NCI-H82 treated with DMSO at 0.1 percent for 48 hours (cell line): ENCODE measurements around the gene TUBA3C.
"Not testable (repeated sequence)": the region's sequence is repeated elsewhere in the genome, so short reads cannot be mapped to it uniquely, and the experiment has no call there.

Source experiments
- DNase-seq: peaks from one replicate; lab custom pipeline; 2025; ENCODE audit not compliant: unreplicated experiment; lab: John Stamatoyannopoulos, UW

The TUBA3C gene

DNA sequence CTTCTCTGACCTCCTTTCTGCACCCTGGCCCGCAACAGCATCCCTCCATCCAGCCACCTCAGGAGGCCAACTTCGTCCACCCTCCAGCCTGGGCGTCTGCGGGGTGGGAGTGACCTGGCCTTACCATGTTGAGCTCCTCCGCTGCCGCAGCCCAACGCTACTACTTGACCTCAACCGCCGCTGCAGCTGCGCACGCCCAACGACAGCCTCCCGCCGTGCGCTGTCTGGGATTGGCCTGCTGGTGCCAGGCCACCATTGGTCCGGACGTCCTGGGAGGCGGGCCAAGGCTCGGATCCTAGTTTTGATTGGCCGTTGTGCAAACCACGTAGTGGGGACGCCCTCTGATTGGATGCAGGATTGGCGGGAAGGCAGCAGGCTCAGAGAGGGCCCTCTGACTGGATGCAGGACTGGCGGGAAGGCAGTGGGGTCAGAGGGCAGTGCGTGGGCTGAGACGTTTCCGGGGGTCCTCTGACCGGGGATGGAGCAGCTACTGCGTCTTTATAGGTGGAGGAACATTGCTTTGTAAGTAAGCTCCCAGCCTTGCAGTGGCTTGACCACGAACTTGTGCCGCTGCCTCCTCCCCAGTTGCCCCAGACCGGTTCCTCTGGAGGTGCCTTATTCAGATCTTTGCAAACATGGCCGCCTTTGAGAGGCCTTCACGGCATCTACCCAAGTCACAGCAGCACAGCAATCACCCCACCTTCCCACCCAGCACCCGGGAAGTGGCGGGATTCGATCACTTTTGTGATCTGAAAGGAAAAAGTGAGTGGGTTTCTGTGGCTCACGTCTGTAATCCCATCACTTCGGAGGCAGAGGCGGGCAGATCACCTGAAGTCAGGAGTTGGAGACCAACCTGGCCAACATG is at the start of gene TUBA3C:
Gene TUBA3C (minus strand): TSS at position 204 of the 865 bp plus-strand sequence. CDS start 77 bp downstream, at position 127.
- DNase-seq = no peak

DNA sequence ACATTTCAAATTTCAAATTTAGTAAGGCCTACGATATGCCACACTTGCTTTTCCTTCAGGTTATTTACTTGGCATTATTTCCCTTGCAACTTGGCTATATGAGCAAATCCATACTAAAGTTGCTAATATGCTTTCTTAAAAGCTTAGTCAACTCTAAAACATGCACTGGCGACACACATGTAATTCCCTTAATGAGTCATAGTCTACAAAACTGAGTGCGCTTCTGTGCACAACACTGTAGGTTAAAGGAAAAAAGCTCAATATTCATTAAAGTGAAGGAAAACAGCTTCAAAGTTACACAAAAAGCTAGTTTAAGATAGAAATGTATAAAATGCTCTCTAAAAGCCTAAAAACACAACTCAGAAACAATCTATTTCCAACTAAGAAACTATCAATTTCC is 25.8 kb upstream of the TUBA3C start:
- DNase-seq = not testable (repeated sequence)

DNA sequence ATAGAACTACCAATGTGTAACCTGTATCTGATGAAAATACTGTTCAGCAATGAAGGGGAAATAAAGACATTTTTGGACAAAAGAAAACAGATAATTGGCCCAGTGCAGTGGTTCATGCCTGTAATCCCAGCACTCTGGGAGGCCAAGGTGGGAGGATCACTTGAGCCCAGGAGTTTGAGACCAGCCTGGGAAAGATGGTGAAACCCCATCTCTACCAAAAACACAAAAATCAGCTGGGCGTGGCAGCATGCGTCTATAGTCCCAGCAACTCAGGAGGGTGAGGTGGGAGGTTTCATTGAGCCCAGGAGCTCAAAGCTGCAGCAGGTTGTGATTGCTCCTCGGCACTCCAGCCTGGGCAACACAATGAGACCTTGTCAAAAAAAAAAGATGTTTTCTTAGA is 11.0 kb upstream of the TUBA3C start:
- DNase-seq = not testable (repeated sequence)

DNA sequence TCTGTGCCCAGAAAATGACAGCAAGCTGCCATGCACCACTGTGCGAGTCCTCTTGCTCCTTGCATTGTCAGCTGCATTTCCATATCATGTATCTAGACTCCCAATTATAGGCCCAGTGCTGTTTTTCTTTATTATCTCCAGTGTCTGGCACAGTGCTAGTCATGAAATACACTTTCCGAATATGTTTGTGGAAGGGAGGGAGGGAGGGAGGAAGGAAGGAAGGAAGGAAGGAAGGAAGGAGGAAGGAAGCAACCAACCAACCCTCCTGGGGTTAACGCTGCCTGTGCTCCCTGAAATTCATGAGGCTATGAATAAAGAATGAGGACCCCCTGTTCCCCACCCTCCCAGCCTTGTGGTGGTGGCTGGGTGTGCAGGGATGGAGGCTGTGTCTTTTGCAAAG is 8.3 kb upstream of the TUBA3C start:
- DNase-seq = not testable (repeated sequence)

DNA sequence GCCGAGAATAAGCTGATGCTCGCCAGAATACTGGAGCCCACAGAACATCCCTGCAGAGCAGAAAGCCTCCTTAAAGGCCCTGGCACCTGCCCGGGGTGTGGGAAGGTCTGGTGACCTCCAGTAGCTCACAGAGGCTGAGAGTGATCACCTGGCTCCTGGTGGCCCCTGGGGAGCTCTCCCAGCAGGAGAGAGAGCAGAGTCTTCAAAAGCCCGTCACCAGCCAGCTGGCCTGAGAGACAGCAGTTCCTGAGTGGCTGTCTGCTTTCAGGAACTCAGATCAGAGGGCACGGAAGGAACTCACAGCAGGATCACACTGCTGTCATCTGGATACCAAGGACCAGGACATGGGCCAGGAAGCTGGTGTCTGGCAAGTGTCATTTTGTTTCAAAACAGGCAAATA is 7.7 kb upstream of the TUBA3C start:
- DNase-seq = not testable (repeated sequence)

DNA sequence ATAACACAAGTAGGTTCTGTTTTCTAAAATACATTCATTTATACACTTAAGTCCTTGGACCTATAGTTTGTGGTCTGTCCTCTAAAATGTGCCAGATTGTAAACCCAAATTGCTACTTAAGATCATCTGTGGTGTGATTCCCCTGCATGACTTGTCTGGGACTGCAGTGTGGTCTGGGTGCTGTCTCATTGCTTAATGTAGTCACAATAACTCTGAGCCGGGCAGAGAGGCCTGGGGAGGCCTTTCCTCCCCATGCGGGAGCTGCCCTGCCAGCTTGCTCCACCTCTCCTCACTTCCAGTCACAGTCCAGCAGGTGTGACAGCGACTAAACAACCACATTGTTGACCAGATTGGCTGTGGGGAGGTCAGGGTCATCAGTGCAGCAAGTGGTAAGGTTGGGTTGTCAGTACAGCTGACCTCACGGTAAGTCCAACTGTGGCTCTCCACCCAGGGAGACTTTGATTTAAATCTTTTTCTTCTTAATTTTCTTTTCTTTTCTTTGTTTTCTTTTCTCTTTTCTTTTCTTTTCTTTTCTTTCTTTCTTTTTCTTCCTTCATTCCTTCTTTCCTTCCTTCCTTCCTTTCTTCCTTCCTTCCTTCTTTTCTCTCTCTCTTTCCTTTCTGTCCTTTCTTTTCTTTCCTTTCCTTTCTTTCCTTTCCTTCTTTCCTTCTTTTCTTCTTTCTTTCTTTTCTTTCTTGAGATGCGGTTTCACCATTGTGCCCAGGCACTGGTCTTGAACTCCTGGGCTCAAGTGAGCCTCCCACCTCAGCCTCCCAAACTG is 4.4 kb upstream of the TUBA3C start:
- no peak for DNase-seq

DNA sequence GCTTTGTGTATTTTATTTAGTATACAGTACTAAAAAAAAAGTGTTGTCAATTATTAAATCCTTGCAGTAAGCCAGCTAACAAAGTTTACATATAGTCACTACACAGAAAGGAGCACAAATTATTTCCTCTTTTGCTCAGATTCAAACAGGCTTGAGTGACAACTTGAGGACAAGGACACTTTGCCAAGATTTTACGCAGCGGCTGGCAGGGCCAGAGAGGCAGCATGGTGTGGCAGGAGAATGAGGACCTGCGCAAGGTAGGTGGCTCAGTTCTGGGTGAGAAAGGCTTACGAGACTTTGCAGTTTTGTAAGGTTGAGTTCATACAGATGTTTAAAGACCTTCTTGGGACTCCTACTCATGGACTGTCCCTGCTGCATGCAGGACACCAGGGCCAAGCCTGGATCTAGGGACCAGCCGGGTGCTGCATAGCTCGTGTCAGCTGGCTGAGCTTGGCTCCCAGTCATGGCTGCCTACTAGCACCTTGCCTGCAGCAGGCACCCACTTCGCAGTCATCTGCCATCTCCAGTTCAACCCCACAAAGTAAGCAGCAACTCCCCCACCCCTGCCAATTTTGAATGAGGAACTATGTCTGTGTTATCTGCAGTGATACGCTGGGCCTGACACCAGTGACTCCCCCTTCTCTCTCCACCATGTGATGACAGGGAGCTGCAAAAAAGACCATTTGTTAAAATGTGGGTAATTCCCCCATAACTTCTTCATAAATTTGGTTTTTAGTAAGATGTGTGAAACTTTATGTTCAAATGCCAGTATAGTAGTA is 3.7 kb upstream of the TUBA3C start:
- no peak for DNase-seq

DNA sequence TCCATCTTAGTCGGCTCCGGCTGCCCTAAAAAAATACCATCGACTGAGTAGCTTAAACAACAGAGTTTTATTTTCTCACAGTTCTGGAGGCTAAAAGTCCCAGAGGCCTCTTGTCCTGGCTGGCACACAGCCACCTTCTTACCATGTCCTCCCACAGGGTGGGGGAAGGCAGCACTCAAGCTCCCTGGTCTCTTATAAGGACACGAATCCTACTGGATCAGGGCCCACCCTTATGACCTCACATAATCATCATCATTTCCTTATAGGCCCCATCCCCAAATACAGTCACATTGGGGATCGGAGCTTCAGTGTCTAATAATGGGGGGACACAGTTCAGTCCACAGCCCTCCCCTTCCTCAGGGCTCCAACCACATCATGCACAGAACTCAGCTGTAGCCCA is 2.6 kb upstream of the TUBA3C start:
- no peak for DNase-seq

DNA sequence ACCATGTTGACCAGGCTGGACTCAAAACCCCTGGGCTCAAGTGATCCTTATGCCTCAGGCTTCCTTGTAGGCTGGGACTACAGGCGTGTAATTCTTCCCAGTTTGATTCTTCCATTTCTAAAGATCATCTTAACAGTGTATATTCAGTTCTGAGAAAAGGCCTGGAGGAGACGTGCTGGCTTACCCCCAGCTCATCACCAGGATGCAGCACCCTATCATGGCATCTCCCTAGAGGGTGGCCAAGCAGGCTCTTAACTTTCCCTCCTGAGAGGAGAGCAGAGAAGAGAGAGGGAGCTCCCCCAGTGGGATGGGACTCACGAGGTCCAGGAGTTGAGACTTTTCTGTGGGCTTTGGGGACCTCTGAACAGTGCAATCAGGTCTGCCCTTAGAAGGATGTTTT is 2.1 kb upstream of the TUBA3C start:
- DNase-seq = no peak

DNA sequence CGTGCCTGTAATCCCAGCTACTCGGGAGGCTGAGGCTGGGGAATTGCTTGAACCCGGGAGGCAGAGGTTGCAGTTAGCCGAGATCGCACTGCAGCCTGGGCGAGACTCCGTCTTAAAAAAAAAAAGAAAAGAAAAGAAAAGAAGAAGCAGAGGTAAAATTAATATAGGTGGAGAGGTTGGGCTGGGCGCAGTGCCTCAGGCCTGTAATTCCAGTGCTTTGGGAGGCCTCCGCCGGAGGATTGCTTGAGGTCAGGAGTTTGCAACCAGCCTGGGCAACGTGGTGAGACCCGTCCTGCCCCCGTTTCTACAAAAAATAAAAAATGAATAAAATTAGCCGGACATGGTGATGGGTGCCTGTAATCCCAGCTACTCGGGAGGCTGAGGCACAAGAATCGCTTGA is 912 bp upstream of the TUBA3C start:
- DNase-seq = no peak

DNA sequence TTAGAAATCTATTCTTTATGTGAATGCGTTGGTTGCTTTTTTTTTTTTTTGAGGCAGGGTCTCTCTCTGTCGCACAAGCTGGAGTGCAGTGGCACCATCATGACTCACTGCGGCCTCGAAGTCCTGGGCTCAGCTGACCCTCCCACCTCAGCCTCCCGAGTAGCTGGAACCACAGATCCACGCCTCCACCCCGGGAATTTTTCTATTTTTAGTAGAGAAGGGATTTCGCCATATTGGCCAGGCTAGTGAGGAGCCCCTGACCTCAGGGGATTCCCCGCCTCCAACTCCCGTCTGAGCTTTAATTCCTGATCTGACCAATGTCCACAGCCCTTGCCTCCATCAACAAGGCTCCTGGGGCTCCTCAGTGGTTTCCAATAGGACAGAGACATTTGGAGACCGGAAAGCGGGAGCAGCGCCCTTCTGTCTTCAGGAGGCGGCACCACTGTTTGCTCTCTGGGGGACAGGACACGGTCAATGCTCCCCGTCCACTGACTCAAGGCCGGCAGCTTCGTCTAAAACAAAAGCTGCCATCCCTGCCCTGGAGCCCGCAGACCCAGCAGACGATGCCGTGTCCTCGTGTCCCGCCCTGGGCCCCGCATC is 503 bp downstream of the TUBA3C start:
- no peak for DNase-seq

DNA sequence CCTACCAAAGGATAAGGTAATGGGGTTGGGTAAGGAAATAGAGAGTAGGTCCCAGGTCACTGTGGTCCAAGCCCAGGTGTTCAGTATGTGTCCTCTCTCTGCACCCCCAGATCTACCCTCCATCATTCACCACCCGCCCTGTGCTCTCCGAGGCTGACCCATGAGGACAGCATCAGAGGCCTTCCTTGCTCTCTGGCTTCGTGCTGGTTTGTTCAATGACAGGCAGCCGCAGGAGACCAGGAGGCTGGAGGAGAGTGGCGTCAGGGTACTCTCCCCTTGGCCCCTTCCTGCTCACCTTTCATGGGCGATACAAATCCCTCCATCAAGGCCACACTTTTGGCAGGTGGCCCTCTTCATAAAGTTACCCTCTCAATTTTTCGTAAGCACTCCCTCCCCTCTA is 1.7 kb downstream of the TUBA3C start:
- DNase-seq = no peak

DNA sequence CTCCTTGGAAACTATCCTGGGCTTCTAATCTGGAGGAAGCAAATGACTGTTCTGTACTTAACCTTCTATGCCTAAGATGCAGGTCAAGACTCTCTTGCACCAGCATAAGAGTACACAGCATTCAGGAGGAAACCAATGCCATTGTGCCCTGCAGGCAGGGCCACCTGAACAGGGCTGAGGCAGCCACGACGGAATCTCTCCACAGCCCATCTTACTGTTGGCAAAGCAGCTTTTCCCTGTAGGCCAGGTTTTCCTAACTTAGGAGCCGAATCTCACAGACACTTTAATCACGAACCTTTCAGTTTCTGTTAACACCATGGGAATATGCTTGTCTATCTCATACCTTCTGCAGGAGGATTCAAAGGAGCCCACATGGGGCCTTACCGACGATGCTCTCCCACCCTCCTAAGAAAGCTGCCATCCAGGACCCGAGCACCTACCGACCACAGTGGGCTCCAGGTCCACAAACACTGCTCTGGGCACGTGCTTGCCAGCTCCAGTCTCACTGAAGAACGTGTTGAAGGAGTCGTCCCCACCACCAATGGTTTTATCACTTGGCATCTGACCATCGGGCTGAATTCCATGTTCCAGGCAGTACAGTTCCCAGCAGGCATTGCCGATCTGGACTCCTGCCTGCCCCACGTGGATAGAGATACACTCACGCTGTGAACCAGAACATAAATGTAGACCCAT is 2.6 kb downstream of the TUBA3C start:
- no peak for DNase-seq

DNA sequence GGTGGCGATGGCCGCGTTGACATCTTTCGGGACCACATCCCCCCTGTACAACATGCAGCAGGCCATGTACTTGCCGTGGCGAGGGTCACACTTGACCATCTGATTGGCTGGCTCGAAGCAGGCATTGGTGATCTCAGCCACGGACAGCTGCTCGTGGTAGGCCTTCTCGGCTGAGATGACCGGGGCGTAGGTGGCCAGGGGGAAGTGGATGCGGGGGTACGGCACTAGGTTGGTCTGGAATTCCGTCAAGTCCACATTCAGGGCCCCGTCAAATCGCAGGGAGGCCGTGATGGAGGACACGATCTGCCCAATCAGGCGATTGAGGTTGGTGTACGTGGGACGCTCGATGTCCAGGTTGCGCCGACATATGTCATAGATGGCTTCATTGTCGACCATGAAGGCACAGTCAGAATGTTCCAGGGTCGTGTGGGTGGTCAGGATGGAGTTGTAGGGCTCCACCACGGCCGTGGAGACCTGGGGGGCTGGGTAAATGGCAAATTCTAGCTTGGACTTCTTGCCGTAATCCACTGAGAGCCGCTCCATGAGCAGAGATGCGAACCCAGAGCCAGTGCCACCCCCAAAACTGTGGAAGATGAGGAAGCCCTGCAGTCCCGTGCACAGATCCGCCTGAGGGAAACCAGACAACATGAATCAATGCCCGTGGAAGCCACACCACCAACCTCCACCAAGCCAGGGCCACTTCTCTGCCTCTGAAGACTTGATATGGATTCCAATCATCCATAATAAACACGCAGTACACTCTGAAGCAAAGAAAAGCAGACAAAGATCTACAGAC is 4.4 kb downstream of the TUBA3C start:
- not testable (repeated sequence) for DNase-seq

DNA sequence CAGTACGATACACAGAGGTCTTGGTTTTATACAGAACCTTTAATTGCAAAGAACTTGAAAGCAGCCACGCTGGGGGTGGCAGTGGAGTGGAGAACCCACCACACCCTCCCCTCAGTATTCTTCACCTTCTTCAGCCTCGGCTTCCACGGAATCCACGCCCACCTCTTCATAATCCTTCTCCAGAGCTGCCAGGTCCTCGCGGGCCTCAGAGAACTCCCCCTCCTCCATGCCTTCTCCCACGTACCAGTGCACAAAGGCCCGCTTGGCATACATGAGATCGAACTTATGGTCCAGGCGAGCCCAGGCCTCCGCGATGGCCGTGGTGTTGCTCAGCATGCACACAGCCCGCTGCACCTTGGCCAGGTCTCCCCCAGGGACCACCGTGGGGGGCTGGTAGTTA is 7.9 kb downstream of the TUBA3C start:
- DNase-seq = no peak

DNA sequence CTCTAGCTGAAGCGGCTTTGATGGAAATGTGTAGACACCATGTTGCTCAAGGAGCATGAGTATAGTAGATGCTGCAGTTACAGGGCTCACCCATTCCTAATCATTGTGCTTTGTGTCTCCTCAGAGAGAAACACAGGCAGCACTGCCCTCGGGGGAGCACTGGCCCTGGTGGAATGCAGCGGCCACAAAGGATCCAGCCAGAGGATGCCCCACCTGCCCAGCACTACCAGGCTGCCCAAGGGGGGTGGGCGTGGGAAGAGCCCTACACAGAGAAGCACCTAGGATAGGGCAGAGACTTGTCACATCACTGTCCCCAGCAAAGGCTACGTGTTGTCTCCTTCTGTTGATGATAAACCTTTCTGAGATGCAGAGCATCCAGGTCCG is 9.0 kb downstream of the TUBA3C start:
- DNase-seq = no peak

DNA sequence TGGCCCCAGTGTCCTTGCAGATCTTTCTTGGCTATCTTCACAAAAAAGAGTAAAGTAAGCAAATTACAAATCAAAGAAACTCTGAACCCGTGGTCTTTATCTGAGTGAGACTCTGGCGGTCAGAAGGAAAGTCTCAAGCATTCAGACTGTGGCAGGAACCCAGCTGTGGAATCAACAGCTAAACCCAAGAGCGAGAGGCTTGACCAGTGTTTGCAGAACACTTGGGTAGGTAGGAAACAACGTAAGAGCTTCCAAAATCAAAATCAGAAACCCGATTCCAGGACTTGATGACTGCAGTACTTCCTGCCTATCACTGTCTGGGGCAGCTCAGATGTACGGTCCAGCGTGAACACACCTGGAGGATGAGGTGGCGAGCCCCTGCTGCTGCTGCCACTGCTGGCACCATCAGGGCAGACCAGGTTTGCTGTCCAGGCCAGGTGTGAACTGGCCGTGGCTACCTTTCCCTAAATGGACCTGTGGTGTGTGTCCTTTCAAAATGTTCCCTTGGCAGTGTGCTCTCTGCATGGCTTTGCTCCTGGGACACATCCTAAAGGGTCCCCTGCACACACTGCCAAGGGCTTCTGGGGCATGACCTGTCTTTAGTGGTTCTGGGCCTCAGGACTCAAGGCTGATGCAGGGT is 9.5 kb downstream of the TUBA3C start:
- no peak for DNase-seq

DNA sequence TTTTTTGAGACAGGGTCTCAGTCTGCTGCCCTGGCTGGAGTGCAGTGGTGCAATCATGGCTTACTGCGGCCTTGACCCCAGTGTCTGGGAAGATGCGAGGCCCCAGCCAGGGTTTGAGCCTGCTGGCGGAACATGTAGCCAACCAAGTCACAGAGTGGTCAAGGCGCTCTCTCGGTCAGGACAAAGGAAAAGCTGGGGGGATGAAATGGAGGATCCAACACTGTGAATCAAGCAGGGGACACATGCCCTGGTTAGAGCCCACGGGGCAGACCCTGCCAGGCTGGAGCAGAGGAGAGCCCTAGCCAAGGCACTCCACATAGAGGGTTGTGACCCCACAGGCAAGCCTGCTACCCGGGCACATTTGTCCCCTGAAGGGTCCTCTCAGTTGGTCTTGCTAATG is 10.1 kb downstream of the TUBA3C start:
- DNase-seq = no peak

DNA sequence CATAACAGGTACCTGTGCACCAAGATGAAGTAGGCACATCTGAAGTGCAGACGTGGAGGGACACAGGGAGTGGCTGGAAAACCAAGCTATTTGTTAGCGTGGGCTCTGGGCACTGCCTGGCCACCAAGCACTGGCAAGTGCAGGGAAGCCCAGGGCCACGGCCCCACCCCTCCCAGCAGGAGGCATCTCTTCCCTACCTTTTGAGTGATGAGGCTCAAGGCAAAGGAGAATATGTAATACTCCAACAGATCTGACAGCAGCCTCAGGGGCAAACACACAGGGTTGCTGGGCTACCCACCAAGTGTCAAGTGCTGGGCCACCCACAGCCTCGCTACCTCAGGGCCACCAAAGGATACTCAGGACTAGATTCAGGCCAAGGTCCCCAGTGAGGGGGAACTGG is 11.6 kb downstream of the TUBA3C start:
- DNase-seq = no peak
